Nephron progenitor cell (in vitro differentiated cells): ENCODE results near the gene MBNL3.

Experiments
- DNase-seq: peaks from one replicate; pipeline ENCODE4 v3.0.0; 2021
- H3K27ac Mint-ChIP-seq: 2 replicates; pipeline ENCODE4 v1.8.0; 2021; ENCODE audit warnings: mild to moderate bottlenecking, moderate library complexity, mixed read lengths
- H3K27me3 Mint-ChIP-seq: 2 replicates; pipeline ENCODE4 v1.8.0; 2021; ENCODE audit warnings: mild to moderate bottlenecking, low read depth, mixed read lengths; ENCODE audit not compliant: poor library complexity
- H3K36me3 Mint-ChIP-seq: 2 replicates; pipeline ENCODE4 v1.8.0; 2021; ENCODE audit warnings: low read depth, mixed read lengths
- H3K4me1 Mint-ChIP-seq: 2 replicates; pipeline ENCODE4 v1.8.0; 2021; ENCODE audit warnings: mixed read lengths
- H3K4me3 Mint-ChIP-seq: 2 replicates; pipeline ENCODE4 v1.8.0; 2021; ENCODE audit warnings: mild to moderate bottlenecking, moderate library complexity, mixed read lengths
- H3K9me3 Mint-ChIP-seq: 2 replicates; pipeline ENCODE4 v1.8.0; 2021; ENCODE audit warnings: mild to moderate bottlenecking, moderate library complexity, mixed read lengths
- TF ChIP-seq, protein P1 (sequence below): fragments of 200-600 bp; sonication (generic); IDR thresholded peaks from 2 replicates; pipeline ENCODE4 v1.5.0; 2021; ENCODE audit warnings: antibody characterized with exemption

Gene MBNL3

DNA sequence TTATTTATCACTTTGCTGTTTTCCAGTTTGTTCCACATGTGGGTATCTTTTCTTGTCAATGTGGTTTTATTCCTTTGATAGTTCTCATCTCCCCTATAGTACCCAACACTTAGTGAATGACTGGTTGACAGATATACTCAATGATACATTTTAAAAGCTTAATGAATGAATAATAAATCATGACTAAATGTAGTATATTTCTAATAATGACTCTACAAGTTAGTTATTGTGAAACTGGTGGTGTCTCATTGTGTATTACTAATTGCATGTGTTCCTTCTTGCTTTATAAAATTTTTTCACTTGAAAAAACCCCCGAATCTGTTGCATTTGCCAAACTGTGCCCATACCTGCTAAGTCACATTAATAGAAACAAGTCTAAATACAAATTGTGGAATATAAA lies 95.4 kb downstream of the MBNL3 start:
- Mint-ChIP-seq H3K4me1 (peaks cover 10% of the 10 kb centered on the region), H3K36me3 (no peaks in the 10 kb centered on the region), H3K4me3 (no peak overlapping the region), H3K27me3 (no peaks in the 10 kb centered on the region), H3K27ac (no peak overlapping the region), H3K9me3 (no peaks in the 10 kb centered on the region)
- DNase-seq, result no peak
- TF ChIP-seq, protein P1, sequence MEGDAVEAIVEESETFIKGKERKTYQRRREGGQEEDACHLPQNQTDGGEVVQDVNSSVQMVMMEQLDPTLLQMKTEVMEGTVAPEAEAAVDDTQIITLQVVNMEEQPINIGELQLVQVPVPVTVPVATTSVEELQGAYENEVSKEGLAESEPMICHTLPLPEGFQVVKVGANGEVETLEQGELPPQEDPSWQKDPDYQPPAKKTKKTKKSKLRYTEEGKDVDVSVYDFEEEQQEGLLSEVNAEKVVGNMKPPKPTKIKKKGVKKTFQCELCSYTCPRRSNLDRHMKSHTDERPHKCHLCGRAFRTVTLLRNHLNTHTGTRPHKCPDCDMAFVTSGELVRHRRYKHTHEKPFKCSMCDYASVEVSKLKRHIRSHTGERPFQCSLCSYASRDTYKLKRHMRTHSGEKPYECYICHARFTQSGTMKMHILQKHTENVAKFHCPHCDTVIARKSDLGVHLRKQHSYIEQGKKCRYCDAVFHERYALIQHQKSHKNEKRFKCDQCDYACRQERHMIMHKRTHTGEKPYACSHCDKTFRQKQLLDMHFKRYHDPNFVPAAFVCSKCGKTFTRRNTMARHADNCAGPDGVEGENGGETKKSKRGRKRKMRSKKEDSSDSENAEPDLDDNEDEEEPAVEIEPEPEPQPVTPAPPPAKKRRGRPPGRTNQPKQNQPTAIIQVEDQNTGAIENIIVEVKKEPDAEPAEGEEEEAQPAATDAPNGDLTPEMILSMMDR, result no peak

DNA sequence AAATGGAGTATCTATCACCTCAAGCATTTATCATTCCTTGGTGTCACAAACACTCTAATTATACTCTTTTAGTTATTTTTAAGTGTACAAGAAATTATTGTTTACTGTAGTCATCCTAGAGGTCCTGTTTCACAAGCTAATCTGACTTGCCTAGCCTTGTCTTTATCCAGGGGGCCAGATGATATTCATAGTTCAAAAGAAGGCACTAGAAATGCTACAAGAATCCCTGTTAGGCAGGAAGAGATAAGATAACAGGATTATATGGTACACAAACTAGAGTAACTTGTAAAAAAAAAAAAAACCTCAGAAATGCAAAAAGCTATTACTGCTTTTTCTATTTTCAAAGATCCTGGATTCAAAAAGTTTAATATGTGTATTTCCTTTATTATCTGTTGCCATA lies 95.8 kb downstream of the MBNL3 start:
- H3K4me3 Mint-ChIP-seq, result no peak overlapping the region
- peaks cover 14% of the 10 kb centered on the region for H3K4me1 Mint-ChIP-seq
- H3K36me3 Mint-ChIP-seq, result no peaks in the 10 kb centered on the region
- H3K27ac Mint-ChIP-seq, result no peak overlapping the region
- TF ChIP-seq, protein P1, result no peak
- H3K9me3 Mint-ChIP-seq, result no peaks in the 10 kb centered on the region
- DNase-seq, result no peak
- no peaks in the 10 kb centered on the region for H3K27me3 Mint-ChIP-seq

DNA sequence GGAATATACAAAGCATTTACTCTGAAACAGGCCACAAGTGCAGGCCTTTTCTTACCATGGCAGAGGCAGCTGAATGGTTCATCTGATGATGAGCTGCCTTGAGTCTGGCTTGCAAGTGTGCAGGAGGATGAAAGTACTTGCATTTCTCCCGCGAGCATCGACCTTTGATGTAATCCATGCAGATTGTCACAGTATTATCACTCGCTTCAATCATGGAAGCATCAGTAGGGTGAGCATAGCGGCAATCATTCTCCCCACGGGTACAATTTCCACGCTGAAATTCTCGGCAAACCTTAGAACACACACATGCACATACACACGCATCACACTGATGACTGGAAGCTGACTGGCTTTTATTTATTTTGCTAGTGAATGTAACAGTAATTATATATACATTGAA lies 98.0 kb downstream of the MBNL3 start:
- no peak overlapping the region for H3K27ac Mint-ChIP-seq
- TF ChIP-seq, protein P1, result no peak
- no peaks in the 10 kb centered on the region for H3K27me3 Mint-ChIP-seq
- no peak overlapping the region for H3K4me3 Mint-ChIP-seq
- DNase-seq, result no peak
- H3K36me3 Mint-ChIP-seq, result no peaks in the 10 kb centered on the region
- H3K9me3 Mint-ChIP-seq, result no peaks in the 10 kb centered on the region
- H3K4me1 Mint-ChIP-seq, result peaks cover 20% of the 10 kb centered on the region

DNA sequence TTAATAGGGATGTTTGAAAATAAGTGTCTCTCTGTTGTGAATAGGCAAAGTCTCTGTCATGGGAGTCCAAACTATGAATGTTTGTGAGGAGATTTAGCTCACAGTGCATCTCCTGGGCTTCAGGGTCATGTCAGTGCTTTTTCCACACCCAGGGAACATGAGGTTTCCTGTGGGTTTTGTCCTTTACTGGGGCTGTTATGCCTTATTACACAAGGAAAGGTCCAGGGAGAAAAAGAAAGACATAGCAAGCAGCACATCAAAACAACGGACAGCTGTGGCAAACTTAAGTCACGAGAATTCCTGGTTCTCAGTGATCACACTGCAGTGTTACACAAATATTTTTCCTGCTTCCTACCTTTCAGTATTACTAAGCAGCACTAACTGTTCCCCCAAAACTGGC lies 99.4 kb downstream of the MBNL3 start:
- Mint-ChIP-seq H3K27ac (peak overlapping the region; percentile 49), H3K9me3 (no peaks in the 10 kb centered on the region), H3K27me3 (no peaks in the 10 kb centered on the region), H3K4me1 (peaks cover 20% of the 10 kb centered on the region), H3K36me3 (no peaks in the 10 kb centered on the region), H3K4me3 (no peak overlapping the region)
- no peak for DNase-seq
- TF ChIP-seq, protein P1, result no peak

DNA sequence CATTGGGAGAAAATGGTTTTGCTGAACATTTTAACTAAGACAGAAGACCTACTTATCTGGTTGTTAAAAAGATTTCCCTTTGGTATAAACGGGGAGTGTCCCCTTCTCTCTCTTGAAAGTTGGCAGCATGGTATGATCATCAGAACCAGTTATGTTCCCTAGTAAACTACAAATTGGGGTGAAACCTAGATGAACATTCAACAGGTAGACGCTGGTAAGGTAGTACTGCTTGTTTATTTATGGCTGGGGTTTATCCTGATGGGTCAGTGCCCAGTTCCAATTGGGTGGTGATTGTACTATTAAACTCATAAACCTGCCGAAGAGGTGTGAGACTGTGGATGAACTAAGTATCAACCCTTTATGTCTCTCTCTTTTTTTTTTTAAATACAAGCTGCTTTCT lies 100.5 kb downstream of the MBNL3 start:
- no peak for DNase-seq
- Mint-ChIP-seq H3K4me1 (peaks cover 20% of the 10 kb centered on the region), H3K27me3 (no peaks in the 10 kb centered on the region), H3K36me3 (no peaks in the 10 kb centered on the region), H3K4me3 (no peak overlapping the region), H3K27ac (no peak overlapping the region), H3K9me3 (no peaks in the 10 kb centered on the region)
- TF ChIP-seq, protein P1, result no peak

DNA sequence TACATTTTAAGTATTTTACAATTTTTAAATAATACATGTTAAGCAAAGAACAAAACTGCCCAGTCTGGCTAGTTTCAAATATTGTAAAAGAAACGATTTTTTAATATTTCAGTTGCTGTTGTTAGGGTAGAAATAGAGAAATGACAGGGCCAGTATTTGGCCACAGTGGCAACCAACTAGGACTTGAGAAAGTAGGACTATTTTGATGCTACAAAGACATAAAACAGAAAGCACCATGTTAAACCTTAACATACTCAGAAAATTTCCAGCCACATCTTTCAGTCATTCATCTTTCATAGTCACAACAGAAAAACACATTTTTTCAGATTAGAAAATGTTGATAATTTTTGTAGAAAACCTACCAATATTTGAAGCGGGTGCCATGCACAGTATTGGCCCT lies 104.5 kb downstream of the MBNL3 start:
- no peak overlapping the region for H3K27ac Mint-ChIP-seq
- no peaks in the 10 kb centered on the region for H3K36me3 Mint-ChIP-seq
- no peak for DNase-seq
- H3K9me3 Mint-ChIP-seq, result no peaks in the 10 kb centered on the region
- H3K4me1 Mint-ChIP-seq, result peaks cover 17% of the 10 kb centered on the region
- TF ChIP-seq, protein P1, result no peak
- no peaks in the 10 kb centered on the region for H3K27me3 Mint-ChIP-seq
- no peak overlapping the region for H3K4me3 Mint-ChIP-seq
